Neutrophil (primary cell): ENCODE results near the gene RPF1.

ENCODE experiments used
- H3K27ac ChIP-seq: fragments of 200-600 bp; sonication (generic); 2 replicates; pipeline ENCODE4 v1.5.1; 2016; ENCODE audit warnings: mild to moderate bottlenecking, moderate library complexity
- H3K27me3 ChIP-seq: fragments of 200-600 bp; sonication (generic); 2 replicates; pipeline ENCODE4 v1.6.0; 2016; ENCODE audit warnings: mild to moderate bottlenecking
- H3K36me3 ChIP-seq: fragments of 200-600 bp; sonication (generic); 2 replicates; pipeline ENCODE4 v1.5.1; 2017
- H3K4me1 ChIP-seq, 2 experiments: fragments of 200-600 bp in 1 of 2; sonication (generic) in 1 of 2; 1 replicate in 1 of 2; 2 replicates in 1 of 2; pipeline versions ENCODE4 v1.5.1 to v1.6.1; 2013 to 2016; ENCODE audit warnings: low read depth in 1 of 2, low read length in 1 of 2, mild to moderate bottlenecking in 1 of 2, moderate library complexity in 1 of 2; ENCODE audit not compliant: control insufficient read depth in 1 of 2, insufficient read depth in 1 of 2
- H3K4me3 ChIP-seq, 2 experiments: fragments of 200-600 bp in 1 of 2; sonication (generic) in 1 of 2; 1 replicate in 1 of 2; 2 replicates in 1 of 2; pipeline ENCODE4 v1.5.1; 2013 to 2016; ENCODE audit warnings: low read depth in 1 of 2, low read length in 1 of 2, mild to moderate bottlenecking in 1 of 2, moderate library complexity in 1 of 2
- H3K9me3 ChIP-seq: fragments of 200-600 bp; sonication (generic); 2 replicates; pipeline ENCODE4 v1.5.1; 2016
- CTCF ChIP-seq: fragments of 200-600 bp; sonication (generic); IDR thresholded peaks from 2 replicates; pipeline ENCODE4 v1.5.1; 2016; ENCODE audit warnings: antibody characterized with exemption

Gene RPF1

GRCh38 chr1:84481317-84481716, 2.3 kb downstream of the RPF1 start:
- H3K4me3 ChIP-seq, result no peak overlapping the region
- peaks cover 14% of the 10 kb centered on the region for H3K36me3 ChIP-seq
- peaks cover 18% of the 10 kb centered on the region for H3K27me3 ChIP-seq
- no peak for TF ChIP-seq CTCF
- no peaks in the 10 kb centered on the region for H3K9me3 ChIP-seq
- H3K27ac ChIP-seq, result no peak overlapping the region
- H3K4me1 ChIP-seq, result peaks cover 12 to 14% of the 10 kb centered on the region in 2 experiments

GRCh38 chr1:84488107-84488506, 9.0 kb downstream of the RPF1 start:
- H3K27me3 ChIP-seq, result no peaks in the 10 kb centered on the region
- H3K4me3 ChIP-seq, result no peak overlapping the region
- no peaks in the 10 kb centered on the region for H3K4me1 ChIP-seq
- H3K36me3 ChIP-seq, result peaks cover 31% of the 10 kb centered on the region
- no peaks in the 10 kb centered on the region for H3K9me3 ChIP-seq
- no peak overlapping the region for H3K27ac ChIP-seq
- no peak for TF ChIP-seq CTCF

GRCh38 chr1:84489766-84490165, 10.7 kb downstream of the RPF1 start:
- TF ChIP-seq CTCF, result no peak

GRCh38 chr1:84492726-84493125, 13.7 kb downstream of the RPF1 start:
- Histone ChIP-seq H3K4me3 (no peak overlapping the region), H3K4me1 (no peaks in the 10 kb centered on the region), H3K36me3 (peaks cover 53% of the 10 kb centered on the region), H3K27ac (no peak overlapping the region), H3K9me3 (no peaks in the 10 kb centered on the region), H3K27me3 (no peaks in the 10 kb centered on the region)
- TF ChIP-seq CTCF, result no peak

More at GRCh38 chr1:84489766-84490165, 10.7 kb downstream of the RPF1 start:
- H3K4me3 ChIP-seq, result no peak overlapping the region
- no peaks in the 10 kb centered on the region for H3K4me1 ChIP-seq
- H3K36me3 ChIP-seq, result peaks cover 23% of the 10 kb centered on the region
- no peaks in the 10 kb centered on the region for H3K27me3 ChIP-seq
- no peak overlapping the region for H3K27ac ChIP-seq
- H3K9me3 ChIP-seq, result no peaks in the 10 kb centered on the region

GRCh38 chr1:84493747-84494146, 14.7 kb downstream of the RPF1 start:
- H3K9me3 ChIP-seq, result no peaks in the 10 kb centered on the region
- no peak overlapping the region for H3K4me3 ChIP-seq
- H3K4me1 ChIP-seq, result no peaks in the 10 kb centered on the region
- peaks cover 63% of the 10 kb centered on the region for H3K36me3 ChIP-seq
- TF ChIP-seq CTCF, result no peak
- no peaks in the 10 kb centered on the region for H3K27me3 ChIP-seq
- H3K27ac ChIP-seq, result no peak overlapping the region

- no peak for TF ChIP-seq CTCF
- Histone ChIP-seq H3K27me3 (no peaks in the 10 kb centered on the region), H3K4me1 (no peaks in the 10 kb centered on the region), H3K9me3 (no peaks in the 10 kb centered on the region), H3K36me3 (peaks cover 72% of the 10 kb centered on the region), H3K4me3 (no peak overlapping the region), H3K27ac (no peak overlapping the region)
Measured at GRCh38 chr1:84496498-84496897, 17.4 kb downstream of the RPF1 start.
